Vagina (tissue), 2 donors: ENCODE measurements around the gene DOCK1. TPM values are rescaled to one million over a fixed set of nuclear protein-coding genes. Genes with fewer than 3 reads are reported as not detected.

Experiments
- DNase-seq, 2 donors: peaks; one replicate each; pipeline ENCODE4 v3.0.0-alpha.2; 2017; ENCODE audit errors: extremely low spot score in 2 of 2
- H3K27ac ChIP-seq: fragments of 200-600 bp; sonication (generic); one replicate; pipeline ENCODE4 v1.5.1; 2019
- H3K27me3 ChIP-seq: fragments of 200-600 bp; sonication (generic); one replicate; pipeline ENCODE4 v1.5.1; 2019
- H3K36me3 ChIP-seq, 2 donors: fragments of 200-600 bp; sonication (generic); one replicate each; pipeline ENCODE4 v1.5.1; 2017 to 2019
- H3K4me1 ChIP-seq: fragments of 200-600 bp; sonication (generic); one replicate; pipeline ENCODE4 v1.5.1; 2019
- H3K4me3 ChIP-seq, 2 donors: fragments of 200-600 bp; sonication (generic); 1 replicate in 1 of 2; 2 replicates in 1 of 2; pipeline ENCODE4 v1.5.1; 2016 to 2019
- H3K9me3 ChIP-seq: fragments of 200-600 bp; sonication (generic); one replicate; pipeline ENCODE4 v1.5.1; 2019
- POLR2A ChIP-seq, 2 donors: fragments of 450-650 bp; IDR thresholded peaks; one replicate each; pipeline ENCODE4 v1.6.1; 2017; ENCODE audit warnings: antibody characterized with exemption in 2 of 2, mild to moderate bottlenecking in 2 of 2, moderate library complexity in 2 of 2
- POLR2AphosphoS5 ChIP-seq, 2 donors: sonication (generic); formaldehyde crosslinking; IDR thresholded peaks; one replicate each; pipeline ENCODE4 v1.9.0; 2017; ENCODE audit warnings: antibody characterized with exemption in 2 of 2, mild to moderate bottlenecking in 2 of 2, low read depth in 1 of 2; ENCODE audit not compliant: insufficient read depth in 1 of 2
- intact Hi-C: fragments of 100-400 bp; cut with DNase I; formaldehyde crosslinking; loops from one replicate; pipeline ENCODE4 v1.15.1; 2023
- total RNA-seq: library from RNA; depleted of rRNA; stranded (reverse); fragments of >200 nt; gene quantifications from one replicate; pipeline ENCODE4 v1.2.3, GENCODE V29; 2016
- TF ChIP-seq, protein P1 (sequence below), 3 experiments: fragments of 450-650 bp in 2 of 3; fragments of 200-600 bp in 1 of 3; sonication (generic) in 1 of 3; IDR thresholded peaks; one replicate each; pipeline ENCODE4 v1.5.1; 2017 to 2019; ENCODE audit warnings: antibody characterized with exemption in 3 of 3, mild to moderate bottlenecking in 2 of 3, moderate library complexity in 2 of 3

The DOCK1 gene
- total RNA-seq, 1 donor from 2014 or later: 64.6 TPM

DNA sequence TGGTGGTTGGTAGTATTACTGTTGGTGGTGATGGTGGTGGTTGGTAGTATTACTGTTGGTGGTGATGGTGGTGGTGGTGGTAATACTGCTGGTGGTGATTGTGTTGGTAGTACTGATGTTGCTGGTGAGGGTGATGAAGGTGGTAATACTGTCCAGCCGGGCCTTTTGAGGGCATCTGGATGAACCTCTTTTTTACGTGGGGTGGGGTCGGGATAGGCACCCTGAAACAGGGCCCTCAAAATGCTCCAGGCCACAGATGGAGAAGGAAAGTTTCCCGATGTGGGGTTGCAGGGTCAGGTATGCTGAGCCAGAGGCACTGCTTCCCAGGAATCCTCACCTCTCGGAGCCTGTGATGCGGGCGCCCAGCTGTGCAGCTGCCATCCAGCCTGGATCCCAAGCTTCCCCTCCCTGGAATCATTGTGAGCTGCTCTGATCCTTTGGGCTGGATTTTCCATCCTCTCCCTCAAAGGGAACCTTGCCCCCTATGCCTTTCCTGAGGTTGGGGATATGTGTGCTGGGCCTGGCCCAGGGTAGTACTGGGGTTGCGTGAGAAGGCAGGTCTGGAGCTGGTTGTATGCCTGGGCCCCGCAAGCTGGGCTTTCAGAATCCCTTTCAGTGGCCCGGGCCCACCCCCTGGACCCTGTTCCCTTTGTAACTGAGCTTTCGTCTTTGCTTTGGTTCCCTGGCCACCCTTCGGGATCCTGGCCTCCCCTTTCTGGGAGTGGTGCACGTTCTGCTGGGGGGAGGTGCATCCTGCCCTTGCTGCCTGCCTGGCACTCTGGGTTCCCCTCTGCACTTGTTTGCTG lies 43.3 kb downstream of the DOCK1 start:
- Histone ChIP-seq H3K36me3 (no peaks in the 10 kb centered on the region), H3K27me3 (no peaks in the 10 kb centered on the region), H3K27ac (no peak overlapping the region), H3K9me3 (no peaks in the 10 kb centered on the region), H3K4me1 (peaks cover 25% of the 10 kb centered on the region), H3K4me3 (no peak overlapping the region)
- intact Hi-C loops: no loop called here
- TF ChIP-seq POLR2AphosphoS5 (IDR thresholded peaks at IDR 0.05; ENCODE audit: insufficient read depth in 1 of 2, low read depth in 1 of 2) (no peak), POLR2A (IDR thresholded peaks at IDR 0.05) (no peak)
- TF ChIP-seq, protein P1, sequence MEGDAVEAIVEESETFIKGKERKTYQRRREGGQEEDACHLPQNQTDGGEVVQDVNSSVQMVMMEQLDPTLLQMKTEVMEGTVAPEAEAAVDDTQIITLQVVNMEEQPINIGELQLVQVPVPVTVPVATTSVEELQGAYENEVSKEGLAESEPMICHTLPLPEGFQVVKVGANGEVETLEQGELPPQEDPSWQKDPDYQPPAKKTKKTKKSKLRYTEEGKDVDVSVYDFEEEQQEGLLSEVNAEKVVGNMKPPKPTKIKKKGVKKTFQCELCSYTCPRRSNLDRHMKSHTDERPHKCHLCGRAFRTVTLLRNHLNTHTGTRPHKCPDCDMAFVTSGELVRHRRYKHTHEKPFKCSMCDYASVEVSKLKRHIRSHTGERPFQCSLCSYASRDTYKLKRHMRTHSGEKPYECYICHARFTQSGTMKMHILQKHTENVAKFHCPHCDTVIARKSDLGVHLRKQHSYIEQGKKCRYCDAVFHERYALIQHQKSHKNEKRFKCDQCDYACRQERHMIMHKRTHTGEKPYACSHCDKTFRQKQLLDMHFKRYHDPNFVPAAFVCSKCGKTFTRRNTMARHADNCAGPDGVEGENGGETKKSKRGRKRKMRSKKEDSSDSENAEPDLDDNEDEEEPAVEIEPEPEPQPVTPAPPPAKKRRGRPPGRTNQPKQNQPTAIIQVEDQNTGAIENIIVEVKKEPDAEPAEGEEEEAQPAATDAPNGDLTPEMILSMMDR (IDR thresholded peaks at IDR 0.05): no peak
- peak in 1 of 2 donors; percentile 52 for DNase-seq

DNA sequence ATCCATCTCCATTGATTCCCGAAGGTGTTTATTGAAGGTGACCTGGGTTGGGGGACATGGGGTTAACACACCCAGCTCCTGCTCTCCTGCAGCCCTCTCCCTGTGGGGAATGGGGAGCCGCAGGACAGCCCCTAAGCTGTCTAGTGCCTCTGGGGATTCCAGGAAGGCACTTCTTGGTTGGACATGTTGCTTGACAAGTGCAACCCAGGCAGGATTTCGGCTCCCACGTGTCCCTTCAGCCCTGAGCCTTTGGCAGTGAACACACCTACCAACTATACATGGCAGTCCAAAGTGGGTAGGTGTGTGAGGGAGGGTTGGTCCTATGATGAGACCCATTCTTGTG lies 43.9 kb downstream of the DOCK1 start:
- H3K4me3 ChIP-seq: no peak overlapping the region
- intact Hi-C loops: no loop called here

DNA sequence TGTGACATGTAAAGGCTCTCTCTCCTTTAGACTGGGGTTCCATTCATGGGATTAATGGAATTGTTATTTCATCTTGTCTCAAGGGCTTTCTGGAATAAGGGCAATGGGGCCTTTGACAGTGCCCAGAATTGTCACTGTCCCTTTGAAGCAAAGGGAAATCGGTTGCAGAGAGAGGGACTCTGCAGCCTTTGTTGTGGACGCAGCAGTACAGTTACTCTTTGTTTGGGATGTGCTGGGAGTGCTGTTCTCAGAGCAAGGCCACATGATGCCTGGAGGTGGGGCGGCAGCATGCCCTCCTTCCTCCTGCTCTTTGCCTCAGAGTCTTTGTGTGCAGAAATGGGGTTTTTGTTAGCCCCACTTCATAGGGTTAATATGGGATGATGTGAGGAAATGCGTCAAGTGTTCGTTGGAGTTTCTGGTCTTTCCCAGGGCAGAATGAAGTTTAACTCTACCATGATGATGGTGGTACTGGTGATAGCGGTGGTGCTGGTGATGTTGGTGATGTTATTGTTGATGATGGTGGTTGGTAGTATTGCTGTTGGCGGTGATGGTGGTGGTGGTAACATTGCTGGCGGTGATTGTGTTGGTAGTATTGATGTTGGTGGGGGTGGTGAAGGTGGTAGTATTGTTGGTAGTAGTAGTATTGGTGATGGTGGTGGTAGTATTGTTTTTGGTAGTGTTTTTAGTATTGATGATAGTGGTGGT lies 45.3 kb downstream of the DOCK1 start:
- Histone ChIP-seq H3K36me3 (no peaks in the 10 kb centered on the region), H3K4me3 (no peak overlapping the region), H3K4me1 (peaks cover 20% of the 10 kb centered on the region), H3K27me3 (no peaks in the 10 kb centered on the region), H3K9me3 (no peaks in the 10 kb centered on the region), H3K27ac (no peak overlapping the region)
- intact Hi-C loops: no loop called here
- peak in 1 of 2 donors; percentile 64 for DNase-seq
- TF ChIP-seq POLR2AphosphoS5 (IDR thresholded peaks at IDR 0.05; ENCODE audit: insufficient read depth in 1 of 2, low read depth in 1 of 2) (no peak), POLR2A (IDR thresholded peaks at IDR 0.05) (no peak)
- TF ChIP-seq, protein P1 (IDR thresholded peaks at IDR 0.05): no peak

More for the DNA sequence above, 43.9 kb downstream of the DOCK1 start:
- no peak overlapping the region for H3K27ac ChIP-seq
- H3K27me3 ChIP-seq: no peaks in the 10 kb centered on the region
- peaks cover 24% of the 10 kb centered on the region for H3K4me1 ChIP-seq
- TF ChIP-seq POLR2AphosphoS5 (IDR thresholded peaks at IDR 0.05; ENCODE audit: insufficient read depth in 1 of 2, low read depth in 1 of 2) (no peak), POLR2A (IDR thresholded peaks at IDR 0.05) (no peak)
- TF ChIP-seq, protein P1 (IDR thresholded peaks at IDR 0.05): no peak
- peak; percentile 61 to 76 for DNase-seq
- no peaks in the 10 kb centered on the region for H3K9me3 ChIP-seq
- H3K36me3 ChIP-seq: no peaks in the 10 kb centered on the region

DNA sequence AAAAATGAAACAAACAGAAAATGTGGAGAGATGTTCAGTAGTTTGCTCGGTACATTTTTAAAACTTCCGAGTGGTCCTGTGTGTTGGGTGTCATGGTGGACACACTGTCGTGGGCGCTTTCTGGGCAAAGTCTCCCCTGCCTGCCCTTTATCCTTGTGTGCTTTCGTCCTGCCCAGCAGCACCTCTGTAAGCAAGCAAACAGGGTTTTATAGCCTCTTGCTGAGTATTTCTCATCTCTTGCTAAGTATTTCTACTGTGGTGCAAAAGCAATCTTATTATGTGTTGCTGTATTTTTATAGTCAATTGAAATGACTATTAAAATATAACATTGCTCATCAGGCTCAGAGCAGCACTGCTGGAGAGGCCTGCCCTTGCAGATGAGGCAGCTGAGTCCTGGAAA lies 48.7 kb downstream of the DOCK1 start:
- Histone ChIP-seq H3K27me3 (no peaks in the 10 kb centered on the region), H3K9me3 (no peaks in the 10 kb centered on the region), H3K4me3 (no peak overlapping the region), H3K27ac (no peak overlapping the region), H3K36me3 (no peaks in the 10 kb centered on the region), H3K4me1 (peaks cover 26% of the 10 kb centered on the region)
- DNase-seq: no peak
- intact Hi-C loops: no loop called here
- TF ChIP-seq POLR2AphosphoS5 (IDR thresholded peaks at IDR 0.05; ENCODE audit: insufficient read depth in 1 of 2, low read depth in 1 of 2) (no peak), POLR2A (IDR thresholded peaks at IDR 0.05) (no peak)
- TF ChIP-seq, protein P1 (IDR thresholded peaks at IDR 0.05): no peak

DNA sequence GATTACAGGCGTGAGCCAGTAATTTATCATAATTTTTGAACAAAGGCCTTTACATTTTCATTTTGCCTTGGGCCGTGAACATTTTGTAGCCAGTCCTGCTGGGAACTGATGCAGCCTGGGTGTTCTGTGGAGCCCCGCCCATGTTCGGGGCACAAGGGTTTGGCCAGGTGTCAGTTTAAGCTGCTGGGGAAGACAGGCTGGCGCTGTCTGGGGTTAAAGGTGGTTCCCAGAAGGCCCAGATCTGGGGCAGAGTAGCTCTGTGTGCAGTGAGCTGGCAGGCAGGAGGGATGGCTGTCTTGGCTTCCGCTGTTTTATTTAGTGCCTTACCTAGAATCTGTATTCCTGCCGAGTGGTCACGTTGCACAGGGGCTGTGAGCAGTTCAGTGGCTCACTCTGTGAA lies 50.2 kb downstream of the DOCK1 start:
- TF ChIP-seq, protein P1 (IDR thresholded peaks at IDR 0.05): no peak
- TF ChIP-seq POLR2AphosphoS5 (IDR thresholded peaks at IDR 0.05; ENCODE audit: insufficient read depth in 1 of 2, low read depth in 1 of 2) (no peak), POLR2A (IDR thresholded peaks at IDR 0.05) (no peak)
- Histone ChIP-seq H3K27me3 (no peaks in the 10 kb centered on the region), H3K9me3 (no peaks in the 10 kb centered on the region), H3K4me3 (no peak overlapping the region), H3K4me1 (peaks cover 20% of the 10 kb centered on the region), H3K36me3 (no peaks in the 10 kb centered on the region), H3K27ac (no peak overlapping the region)
- DNase-seq: no peak
- intact Hi-C loops: no loop called here
